GM12878 (cell line): Measurements from ENCODE around the gene CYP24A1. TPM values are rescaled to one million over a fixed set of nuclear protein-coding genes. Genes with fewer than 3 reads are reported as not detected.

Experiments used
- ATAC-seq: fragments of 200-7000 bp; cut with Tn5 transposase; 3 replicates; pipeline ENCODE4 v1.9.1; 2020; ENCODE audit warnings: mild to moderate bottlenecking, moderate library complexity
- BruUV-seq: library from RNA; stranded (reverse); fragments of 400-500 nt; replicated peaks from 2 replicates; lab custom pipeline; 2021; lab: Mats Ljungman, UMichigan
- CTCF ChIA-PET: fragments of 300-600 bp; sonication (Branson Sonifier 250); formaldehyde crosslinking; extraction: SDS; loops from one replicate; lab custom pipeline; 2021; ENCODE audit warnings: inconsistent platforms; lab: Yijun Ruan, JAX
- POLR2A ChIA-PET: fragments of 350-600 bp; formaldehyde crosslinking; extraction: SDS; loops from one replicate; lab custom pipeline; 2021; ENCODE audit warnings: inconsistent platforms; lab: Charles Lee
- RAD21 ChIA-PET: fragments of 300-600 bp; sonication (Branson Sonifier 250); formaldehyde crosslinking; loops from one replicate; lab custom pipeline; 2023; ENCODE audit warnings: antibody characterized with exemption; ENCODE audit not compliant: unreplicated experiment; lab: Charles Lee
- SMC1A ChIA-PET: fragments of 300-600 bp; sonication (Branson Sonifier 250); formaldehyde crosslinking; loops from one replicate; lab custom pipeline; 2023; ENCODE audit not compliant: unreplicated experiment, uncharacterized antibody; lab: Charles Lee
- DNase-seq: peaks from one replicate; pipeline ENCODE4 v3.0.0-alpha.2; 2011; ENCODE audit warnings: low read depth, low spot score
- FAIRE-seq: peaks from 3 replicates; lab custom pipeline; 2011; peaks lifted over from hg19 to GRCh38; lab: Jason Lieb, UNC
- H2AFZ ChIP-seq: 2 replicates; pipeline ENCODE4 v1.6.0; 2011; ENCODE audit warnings: low read depth, low read length, control low read depth; ENCODE audit not compliant: control insufficient read depth
- H3K27ac ChIP-seq: 2 replicates; pipeline ENCODE4 v1.5.1; 2011; ENCODE audit warnings: control low read depth; ENCODE audit not compliant: control insufficient read depth, insufficient read depth
- H3K27me3 ChIP-seq, 2 experiments: replicated peaks in 1 of 2; 2 replicates each; pipeline versions ENCODE4 v1.6.0 to v1.6.1; 2011; ENCODE audit warnings: low read length in 1 of 2; ENCODE audit not compliant: control insufficient read depth in 2 of 2, insufficient read depth in 2 of 2
- H3K36me3 ChIP-seq, 2 experiments: 2 replicates each; pipeline ENCODE4 v1.5.1; 2011; ENCODE audit warnings: low read length in 1 of 2; ENCODE audit not compliant: control insufficient read depth in 2 of 2, insufficient read depth in 2 of 2
- H3K4me1 ChIP-seq: 2 replicates; pipeline ENCODE4 v1.6.1; 2011; ENCODE audit warnings: mild to moderate bottlenecking, low read length, moderate library complexity, mixed read lengths; ENCODE audit not compliant: control insufficient read depth, insufficient read depth
- H3K4me2 ChIP-seq: 2 replicates; pipeline ENCODE4 v1.6.0; 2011; ENCODE audit warnings: control low read depth; ENCODE audit not compliant: control insufficient read depth, insufficient read depth
- H3K4me3 ChIP-seq: fragments of 200-600 bp; sonication (generic); 2 replicates; pipeline ENCODE4 v1.5.1; 2016
- H3K79me2 ChIP-seq: 2 replicates; pipeline ENCODE4 v1.6.0; 2011; ENCODE audit warnings: low read length; ENCODE audit not compliant: control insufficient read depth, insufficient read depth
- H3K9ac ChIP-seq: 2 replicates; pipeline ENCODE4 v1.8.0; 2011; ENCODE audit warnings: low read length, control low read depth, mixed read lengths; ENCODE audit not compliant: control insufficient read depth, insufficient read depth
- H3K9me3 ChIP-seq: replicated peaks from 3 replicates; pipeline ENCODE4 v1.5.1; 2011; ENCODE audit warnings: mild to moderate bottlenecking, low read length; ENCODE audit not compliant: control insufficient read depth, insufficient read depth
- H4K20me1 ChIP-seq: 2 replicates; pipeline ENCODE4 v1.6.0; 2011; ENCODE audit not compliant: control insufficient read depth, insufficient read depth
- BMI1 ChIP-seq: fragments of 450-650 bp; IDR thresholded peaks from 2 replicates; pipeline ENCODE4 v1.6.1; 2016; ENCODE audit warnings: mild to moderate bottlenecking, moderate library complexity, borderline replicate concordance
- HDAC6 ChIP-seq: fragments of 200-600 bp; sonication (generic); IDR thresholded peaks from one replicate; pipeline ENCODE4 v1.8.0; 2017; ENCODE audit warnings: antibody characterized with exemption; ENCODE audit not compliant: unreplicated experiment
- IKZF2 ChIP-seq, 2 experiments: fragments of 450-650 bp; IDR thresholded peaks; 2 replicates each; pipeline ENCODE4 v1.6.1; 2017; ENCODE audit warnings: mild to moderate bottlenecking in 2 of 2, moderate library complexity in 2 of 2
- MEF2B ChIP-seq: fragments of 450-650 bp; IDR thresholded peaks from 2 replicates; pipeline ENCODE4 v1.6.1; 2018; ENCODE audit warnings: mild to moderate bottlenecking, moderate library complexity; ENCODE audit not compliant: partially characterized antibody, poor library complexity, severe bottlenecking
- NFXL1 ChIP-seq: fragments of 450-650 bp; IDR thresholded peaks from 2 replicates; pipeline ENCODE4 v1.6.1; 2017; ENCODE audit warnings: antibody characterized with exemption, mild to moderate bottlenecking, borderline replicate concordance
- WGBS: methylation state at CpG from one replicate; pipeline ENCODE4 v1.1.6; 2016; ENCODE audit warnings: low lambda C conversion rate; ENCODE audit not compliant: insufficient replicate concordance, insufficient coverage; ENCODE audit errors: missing lambda C conversion rate; 5-methylcytosine and 5-hydroxymethylcytosine counted together
- in situ Hi-C: fragments of 300-500 bp; cut with MboI; formaldehyde crosslinking; loops from 9 replicates; pipeline ENCODE4 v1.14.3; 2018; ENCODE audit warnings: mixed read lengths
- intact Hi-C: fragments of 100-400 bp; cut with micrococcal nuclease; formaldehyde crosslinking; loops from one replicate; pipeline ENCODE4 v1.14.2; 2022; ENCODE audit not compliant: unreplicated experiment
- polyA plus RNA-seq, 11 experiments: library from polyadenylated mRNA; depleted of rRNA in 4 of 11; unstranded in 6 of 11; stranded (reverse) in 5 of 11; fragments of >200 nt; fragmentation: Nextera tagmentation in 4 of 11; fragmentation: Illumina TruSeq in 1 of 11; extraction: Ambion mirVana in 4 of 11; extraction: Trizol in 1 of 11; gene quantifications; 1 replicate in 1 of 11; 2 replicates in 10 of 11; pipeline versions ENCODE4 v1.2.1 to v1.2.3, GENCODE V29; 2011 to 2016; ENCODE audit warnings: inconsistent platforms in 2 of 11, missing spikeins in 2 of 11, low read depth in 1 of 11
- total RNA-seq, 4 experiments: library from RNA; depleted of rRNA in 3 of 4; stranded (reverse); fragments of >200 nt in 3 of 4; fragmentation: Illumina TruSeq in 1 of 4; extraction: Trizol in 1 of 4; gene quantifications; 2 replicates each; pipeline versions ENCODE4 v1.2.1 to v1.2.3, GENCODE V29; 2013 to 2021

The CYP24A1 gene
- total and polyA plus RNA-seq, 10 of the 15 experiments (the other 5 are each of a cell fraction or from before 2014, with no cell fraction given): 0.69 TPM; not detected in 9

GRCh38 chr20:54172856-54173652, 732 bp downstream of the CYP24A1 start:
- H2AFZ ChIP-seq: no peak overlapping the region
- no peaks in the 10 kb centered on the region for H3K9me3 ChIP-seq
- in situ Hi-C loops: no loop called here
- DNase-seq: no peak
- H3K79me2 ChIP-seq: no peaks in the 10 kb centered on the region
- ChIA-PET RAD21 (no interaction called here), POLR2A (no interaction called here), SMC1A (no interaction called here), CTCF (no interaction called here)
- 6% methylated on average over 52 of the region's 66 CpGs for WGBS
- no peaks in the 10 kb centered on the region; a peak in 1 of 4 replicates for H3K36me3 ChIP-seq
- no peak overlapping the region for H3K9ac ChIP-seq
- H3K27ac ChIP-seq: no peak overlapping the region
- BruUV-seq: no TSS peak
- ATAC-seq: no peak
- no peak overlapping the region for H3K4me2 ChIP-seq
- no peaks in the 10 kb centered on the region for H4K20me1 ChIP-seq
- peaks cover 15 to 27% of the 10 kb centered on the region in 2 experiments for H3K27me3 ChIP-seq
- TF ChIP-seq HDAC6 (peak; percentile 96), MEF2B (no peak)
- no peak overlapping the region for H3K4me3 ChIP-seq
- H3K4me1 ChIP-seq: no peaks in the 10 kb centered on the region
- intact Hi-C loops: no loop called here
- FAIRE-seq: no peak

- no peak overlapping the region for H3K9ac ChIP-seq
- no peaks in the 10 kb centered on the region for H3K79me2 ChIP-seq
- POLR2A ChIA-PET: no interaction called here
- no peaks in the 10 kb centered on the region for H4K20me1 ChIP-seq
- H3K4me3 ChIP-seq: no peak overlapping the region
- no peak for TF ChIP-seq BMI1
- no peak for TF ChIP-seq IKZF2 (IDR thresholded peaks at IDR 0.05)
- 0 out of 2 replicates have a peak, but pooled peaks have one; percentile 21 for TF ChIP-seq NFXL1
- no peaks in the 10 kb centered on the region for H3K9me3 ChIP-seq
- H2AFZ ChIP-seq: no peak overlapping the region
- SMC1A ChIA-PET: no interaction called here
- no peaks in the 10 kb centered on the region for H3K4me1 ChIP-seq
- BruUV-seq: no TSS peak
- in situ Hi-C loops: no loop called here
- no peak for FAIRE-seq
- no peaks in the 10 kb centered on the region; a peak in 1 of 4 replicates for H3K36me3 ChIP-seq
- 7% methylated on average over 12 of the region's 12 CpGs for WGBS
- no peak for ATAC-seq
- H3K27me3 ChIP-seq: peaks cover 16 to 29% of the 10 kb centered on the region in 2 experiments
- RAD21 ChIA-PET: no interaction called here
- CTCF ChIA-PET: no interaction called here
- DNase-seq: no peak
- intact Hi-C loops: no loop called here
- H3K4me2 ChIP-seq: no peak overlapping the region
- H3K27ac ChIP-seq: no peak overlapping the region
Observed at GRCh38 chr20:54172532-54172855, 1.3 kb downstream of the CYP24A1 start.
